Measurements from ENCODE around the gene PARP1.

PARP1 gene

DNA sequence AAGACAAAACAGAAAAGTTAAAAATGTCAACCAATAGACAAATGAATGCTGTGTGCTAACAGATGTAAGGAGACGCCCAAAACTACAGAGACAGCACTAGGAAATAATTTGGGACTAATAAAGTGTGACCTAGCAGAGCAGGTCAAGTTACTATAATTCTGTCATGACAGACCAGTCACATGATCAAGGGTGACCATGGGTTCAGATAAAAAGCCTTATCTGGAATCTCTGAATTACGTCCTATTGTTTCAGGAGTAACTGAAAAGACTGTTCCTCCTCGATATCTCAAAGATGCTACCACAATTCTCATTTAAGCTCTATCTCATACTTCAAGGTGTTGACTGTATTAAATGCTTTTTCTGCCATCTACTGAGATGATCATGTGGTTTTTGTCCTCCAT, 31.6 kb downstream of the PARP1 start:
- DNase-seq (ENCODE audit: low read depth), result no peak

DNA sequence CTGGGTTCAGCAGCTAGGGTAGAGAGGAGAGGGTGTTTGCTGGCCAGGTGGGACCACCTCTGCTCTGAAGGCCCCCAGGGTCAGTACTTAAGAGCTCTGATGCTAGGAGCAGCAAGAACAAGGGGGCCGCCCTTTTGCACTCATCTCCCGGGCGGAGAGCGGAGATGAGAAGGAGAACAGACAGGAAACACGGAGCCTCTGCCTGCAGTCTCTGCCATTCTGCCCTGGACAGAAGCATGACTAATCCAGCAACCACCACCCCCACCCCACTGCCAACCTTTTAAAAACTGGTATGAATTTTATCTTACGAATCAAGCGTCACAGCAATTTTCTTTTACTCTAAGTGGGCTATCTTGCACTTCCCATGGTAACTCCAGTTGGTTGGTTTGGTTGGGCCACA, 34.5 kb downstream of the PARP1 start:
- no peak for DNase-seq (ENCODE audit: low read depth)

DNA sequence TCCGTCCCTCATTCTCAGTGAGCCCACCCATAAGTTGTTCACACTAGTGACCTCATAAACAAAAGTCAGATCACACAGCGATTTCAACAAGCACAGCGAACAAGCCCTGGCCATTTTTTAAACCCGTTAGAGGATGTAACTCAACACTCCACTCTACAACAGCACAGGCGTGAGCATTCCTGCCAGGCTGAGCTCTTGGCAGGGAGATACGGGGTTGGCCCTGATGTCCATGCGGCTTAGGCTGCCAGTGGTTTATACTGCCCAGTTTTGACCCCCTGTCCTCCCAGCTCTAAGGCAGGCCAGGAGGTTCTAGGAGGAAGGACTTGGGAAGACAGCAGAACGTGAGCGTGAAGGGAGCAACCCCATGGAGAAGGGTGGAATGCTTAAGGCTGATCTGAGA, 35.0 kb downstream of the PARP1 start:
- DNase-seq (ENCODE audit: low read depth), result no peak

DNA sequence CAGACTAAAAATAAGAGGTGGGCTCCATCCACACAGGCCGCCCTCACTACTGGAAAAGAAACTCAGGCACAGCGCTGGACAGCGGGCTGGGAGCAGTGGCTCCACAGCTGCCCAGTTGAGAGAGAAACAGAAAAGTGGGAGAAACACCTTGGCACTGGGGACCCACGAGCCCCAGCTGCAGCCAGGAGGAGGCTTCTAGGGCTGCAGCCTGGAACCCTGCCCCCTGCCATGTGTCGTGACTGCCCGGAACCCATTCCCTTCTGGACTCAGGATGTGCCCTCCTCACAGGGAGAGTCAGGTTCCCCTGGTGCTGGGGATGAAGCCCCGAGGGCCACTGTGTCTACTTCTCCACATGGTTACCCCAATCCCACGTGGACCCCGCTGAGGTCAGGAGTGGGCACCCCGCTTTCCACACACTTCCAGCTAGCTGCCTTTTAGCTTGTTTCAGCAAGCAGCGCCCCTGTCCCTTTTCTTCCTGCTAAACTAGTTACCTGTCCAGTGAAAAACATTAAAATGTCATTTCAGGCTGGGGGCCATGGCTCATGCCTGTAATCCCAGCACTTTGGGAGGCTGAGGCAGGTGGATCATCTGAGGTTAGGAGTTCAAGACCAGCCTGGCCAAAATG, 35.9 kb downstream of the PARP1 start:
- DNase-seq (ENCODE audit: low read depth), result no peak

DNA sequence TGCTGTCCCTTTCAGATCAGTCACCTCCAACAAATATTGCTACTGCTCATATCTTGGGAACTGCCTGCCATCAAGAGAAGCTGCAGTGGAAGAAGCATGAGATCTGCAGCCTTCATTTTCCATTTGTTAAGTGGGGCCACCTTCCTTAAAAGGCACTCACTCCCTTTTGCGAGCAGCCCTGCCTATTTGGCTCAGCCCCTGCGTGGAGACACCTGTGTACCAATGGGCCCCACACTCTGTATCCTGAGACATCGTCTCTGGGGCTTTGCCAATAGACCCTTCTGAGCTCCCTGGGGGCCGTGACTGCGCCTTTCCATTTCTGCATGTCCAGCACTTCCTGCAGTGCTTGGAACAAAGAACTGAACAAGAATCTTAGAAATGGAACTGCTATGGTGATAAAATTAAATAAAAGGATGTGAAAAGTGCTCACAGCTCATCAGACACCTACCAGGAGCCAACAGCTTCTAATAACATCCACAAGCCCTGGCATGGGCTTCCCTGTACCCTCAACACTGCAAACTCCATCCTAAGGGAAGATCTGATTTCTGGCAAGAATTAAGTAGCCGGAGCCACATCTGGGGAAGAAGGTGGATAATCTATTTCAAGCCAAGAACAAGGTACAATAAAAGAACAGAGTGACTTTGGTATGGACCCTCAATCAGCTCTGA, 36.7 kb downstream of the PARP1 start:
- DNase-seq (ENCODE audit: low read depth), result no peak

DNA sequence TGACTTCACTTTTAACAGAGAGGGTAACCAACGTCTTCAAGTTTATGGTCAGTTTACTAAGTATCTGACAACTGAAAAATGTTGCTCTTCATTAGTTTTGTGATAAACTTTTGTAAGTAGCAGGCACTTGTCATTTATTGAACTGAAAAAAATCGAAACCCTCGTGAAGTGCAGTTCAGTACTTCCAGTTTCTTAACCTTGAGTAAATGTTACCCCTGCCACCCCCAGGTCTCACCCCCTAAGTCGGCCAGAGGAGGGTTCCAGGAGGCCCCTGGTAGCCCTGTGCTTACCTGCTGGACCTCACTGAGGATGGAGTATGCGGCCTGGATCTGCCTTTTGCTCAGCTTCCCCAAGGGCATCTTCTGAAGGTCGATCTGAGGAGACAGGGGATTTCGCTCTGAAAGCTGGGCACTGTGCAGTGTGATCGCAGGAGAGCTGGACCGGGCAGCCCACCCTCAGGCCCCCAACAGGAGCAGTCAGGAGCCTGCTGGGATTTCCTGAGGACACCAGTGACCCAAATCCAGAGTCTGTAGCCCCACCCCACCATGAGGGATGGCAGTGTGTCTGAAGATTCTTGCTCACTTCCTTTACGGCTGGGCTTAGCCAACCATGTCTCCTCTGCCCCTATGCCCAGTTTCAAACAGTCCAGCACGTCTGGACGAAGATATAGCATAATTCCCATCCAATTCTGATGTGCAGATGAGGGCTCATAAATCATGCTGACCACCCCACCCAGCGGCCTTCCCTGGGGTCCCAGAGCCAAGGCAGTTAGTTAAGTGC, 37.6 kb downstream of the PARP1 start:
- DNase-seq (ENCODE audit: low read depth), result no peak

DNA sequence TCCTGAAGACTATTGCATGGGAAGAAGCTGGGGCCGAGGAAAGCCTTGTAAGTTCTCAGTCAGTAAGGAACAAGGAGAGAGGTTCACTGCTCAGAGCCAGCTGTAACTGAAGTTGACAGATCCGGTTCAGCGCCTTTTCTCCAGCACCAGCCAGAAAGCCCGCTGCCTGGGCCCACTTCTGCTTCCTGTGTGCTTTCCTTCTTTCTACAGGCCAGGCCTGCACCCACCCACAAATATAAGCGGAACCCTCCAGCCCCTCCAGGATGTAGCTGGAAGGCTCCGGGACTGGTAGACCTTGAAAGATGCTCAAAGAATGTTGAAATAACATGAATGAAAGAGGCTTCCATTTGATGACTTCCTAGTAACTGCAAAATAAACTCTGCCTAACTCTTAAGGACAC, 38.8 kb downstream of the PARP1 start:
- no peak for DNase-seq (ENCODE audit: low read depth)

DNA sequence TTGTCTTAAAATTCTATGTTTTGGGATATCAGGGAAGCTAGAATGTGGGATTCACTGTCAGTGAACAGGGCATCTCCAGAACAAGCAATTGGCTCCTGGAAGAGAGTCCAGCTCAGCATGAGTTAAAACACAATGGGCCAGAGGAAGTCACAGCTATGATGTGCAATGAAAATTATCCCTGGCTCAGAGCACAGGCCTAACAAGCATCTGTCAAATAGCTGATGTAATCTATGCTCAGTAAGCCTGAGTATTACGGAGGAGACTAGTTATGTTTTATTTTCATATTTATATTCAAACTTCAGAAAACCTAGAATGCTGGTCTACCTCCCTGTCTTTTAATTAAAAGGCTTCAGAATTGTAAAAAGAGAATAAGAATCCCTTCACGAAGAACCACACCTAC, 41.6 kb downstream of the PARP1 start:
- no peak for DNase-seq (ENCODE audit: low read depth)

DNA sequence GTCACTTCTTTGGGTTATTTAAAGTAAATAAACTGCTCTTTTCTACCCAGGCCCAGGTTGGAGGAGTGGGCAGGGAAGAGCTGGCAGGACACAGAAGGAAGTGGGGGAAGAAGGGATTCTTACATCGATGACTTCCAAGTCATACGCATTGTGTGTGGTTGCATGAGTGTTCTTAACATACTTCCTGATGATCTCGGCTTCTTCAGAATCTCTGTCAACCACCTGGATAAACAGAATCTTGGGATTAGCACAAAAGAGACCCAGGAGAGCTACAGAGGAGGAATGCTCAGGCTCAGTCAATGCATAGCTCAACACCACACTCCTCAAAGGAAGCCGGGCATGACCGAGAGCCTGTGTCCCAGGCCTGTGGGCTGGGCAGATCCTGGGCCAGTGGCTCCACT, 42.1 kb downstream of the PARP1 start:
- no peak for DNase-seq (ENCODE audit: low read depth)

DNA sequence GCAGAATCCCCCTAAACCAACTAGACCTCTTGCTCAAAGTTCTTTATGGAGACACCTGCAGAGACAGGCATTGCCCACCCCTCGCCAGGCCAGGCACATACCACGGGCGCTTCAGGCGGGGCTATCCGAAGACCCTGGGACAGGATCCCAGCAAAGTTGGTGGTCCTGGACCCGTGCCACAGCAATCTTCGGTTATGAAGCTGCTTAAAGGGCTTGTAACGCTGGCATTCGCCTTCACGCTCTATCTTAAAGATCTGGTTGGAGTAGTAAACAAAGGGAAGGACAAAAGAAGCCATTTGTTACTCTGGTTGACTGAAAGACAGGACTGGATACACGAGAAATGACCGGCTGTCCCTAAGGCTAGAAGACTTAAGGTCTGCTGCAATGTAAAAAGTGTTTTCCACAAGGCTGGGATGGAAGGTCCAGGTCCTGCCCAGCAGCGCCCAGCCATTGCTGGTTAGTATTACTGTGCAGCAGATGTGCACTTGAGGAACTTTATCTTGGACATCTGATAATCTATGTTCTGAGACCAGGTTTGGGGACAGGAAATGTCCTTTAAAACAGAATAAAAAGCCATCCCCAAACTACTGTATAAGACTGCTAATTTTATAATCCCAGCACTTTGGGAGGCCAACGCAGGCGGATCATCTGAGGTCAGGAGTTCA, 42.9 kb downstream of the PARP1 start:
- DNase-seq (ENCODE audit: low read depth), result no peak

DNA sequence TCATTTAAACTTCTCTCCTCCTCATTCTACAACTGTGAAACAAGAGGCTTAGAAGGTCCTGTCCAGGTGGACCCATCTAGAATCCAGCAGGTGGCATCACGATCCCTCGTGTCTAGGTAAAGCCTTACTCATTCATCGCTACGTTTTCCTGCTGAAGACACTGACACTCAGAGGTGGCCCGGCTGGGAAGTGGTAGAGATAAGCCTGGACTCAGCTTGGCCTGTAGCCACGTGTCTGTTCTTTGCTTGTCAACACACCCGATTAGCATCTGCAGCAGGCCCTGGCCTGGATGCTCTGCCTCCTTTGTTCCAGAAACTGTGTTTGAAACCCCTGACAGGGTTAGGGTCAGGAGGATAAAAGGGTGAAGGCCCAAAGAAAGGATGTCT, 43.4 kb downstream of the PARP1 start:
- DNase-seq (ENCODE audit: low read depth), result no peak

DNA sequence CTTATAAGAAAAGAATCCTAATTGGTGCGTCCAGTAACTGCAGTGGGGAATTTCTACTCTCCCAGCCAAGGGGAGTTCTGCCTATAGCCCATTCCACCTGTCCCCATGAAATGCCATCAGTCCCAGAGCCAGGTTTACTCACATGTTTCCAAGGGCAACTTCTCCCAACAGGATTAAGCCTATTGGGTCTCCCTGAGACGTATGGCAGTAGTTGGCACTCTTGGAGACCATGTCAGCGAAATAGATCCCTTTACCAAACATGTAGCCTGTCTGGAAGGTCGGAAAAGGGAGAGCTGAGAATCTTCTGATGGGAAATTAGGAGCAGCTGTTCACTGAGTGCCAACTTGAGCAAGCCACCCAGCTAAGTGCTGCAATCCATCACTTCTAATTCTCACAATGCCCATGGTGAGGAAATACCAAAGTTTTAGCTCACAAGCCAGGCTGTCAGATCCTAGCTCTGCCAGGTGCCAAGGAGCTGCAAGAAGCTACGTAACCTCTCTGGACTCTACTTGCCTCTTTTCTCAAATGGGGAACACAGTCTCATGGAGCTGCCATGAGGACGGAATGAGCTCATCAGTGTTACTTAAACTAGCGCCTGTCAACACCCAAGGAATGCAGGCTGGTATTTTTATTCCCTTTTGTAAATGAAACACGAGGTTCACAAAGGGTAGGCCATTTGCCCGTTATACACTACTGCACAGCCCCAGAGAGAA, 43.9 kb downstream of the PARP1 start:
- DNase-seq (ENCODE audit: low read depth), result no peak

DNA sequence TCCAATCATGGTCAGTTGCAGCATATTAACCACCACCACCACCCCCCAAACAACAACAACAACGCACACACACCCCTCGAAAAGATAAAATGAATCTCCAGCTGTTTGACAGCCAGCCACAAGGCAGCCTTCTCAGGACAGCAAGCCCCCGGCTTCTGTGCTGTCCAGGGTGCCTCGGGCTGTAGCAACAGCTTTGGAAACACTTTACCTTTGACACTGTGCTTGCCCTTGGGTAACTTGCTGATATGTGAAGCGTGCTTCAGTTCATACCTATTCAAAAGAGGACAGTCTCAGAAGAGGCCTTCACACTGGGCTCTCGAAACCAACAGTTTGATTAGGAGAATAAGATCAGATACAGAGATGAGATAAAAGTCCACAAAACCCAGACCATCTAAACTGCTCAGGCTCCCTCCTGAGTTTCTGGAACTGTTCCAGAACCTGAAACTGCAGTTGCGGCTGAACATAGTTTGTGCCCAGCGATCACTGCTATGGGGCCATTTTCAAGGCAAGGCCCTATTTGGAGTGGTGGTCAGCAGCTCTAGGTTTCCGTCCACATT, 44.9 kb downstream of the PARP1 start:
- no peak for DNase-seq (ENCODE audit: low read depth)

DNA sequence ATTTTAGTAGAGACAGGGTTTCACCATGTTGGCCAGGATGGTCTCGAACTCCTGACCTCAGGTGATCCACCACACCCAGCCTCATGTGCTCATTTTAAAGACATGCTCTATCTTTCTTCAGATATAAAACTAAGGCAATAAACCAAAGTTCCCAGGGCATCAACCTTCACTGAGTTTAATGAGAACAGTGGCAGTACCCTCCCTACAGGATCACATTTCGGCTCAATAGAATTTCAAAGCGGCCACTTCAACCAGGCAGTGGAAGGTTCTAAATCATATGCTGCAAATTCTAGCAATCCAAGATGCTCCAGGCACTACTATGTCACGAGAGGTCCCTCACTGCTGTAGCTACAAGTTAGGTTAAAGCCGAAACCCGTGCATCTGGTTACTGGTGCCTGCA, 45.5 kb downstream of the PARP1 start:
- DNase-seq (ENCODE audit: low read depth), result no peak

DNA sequence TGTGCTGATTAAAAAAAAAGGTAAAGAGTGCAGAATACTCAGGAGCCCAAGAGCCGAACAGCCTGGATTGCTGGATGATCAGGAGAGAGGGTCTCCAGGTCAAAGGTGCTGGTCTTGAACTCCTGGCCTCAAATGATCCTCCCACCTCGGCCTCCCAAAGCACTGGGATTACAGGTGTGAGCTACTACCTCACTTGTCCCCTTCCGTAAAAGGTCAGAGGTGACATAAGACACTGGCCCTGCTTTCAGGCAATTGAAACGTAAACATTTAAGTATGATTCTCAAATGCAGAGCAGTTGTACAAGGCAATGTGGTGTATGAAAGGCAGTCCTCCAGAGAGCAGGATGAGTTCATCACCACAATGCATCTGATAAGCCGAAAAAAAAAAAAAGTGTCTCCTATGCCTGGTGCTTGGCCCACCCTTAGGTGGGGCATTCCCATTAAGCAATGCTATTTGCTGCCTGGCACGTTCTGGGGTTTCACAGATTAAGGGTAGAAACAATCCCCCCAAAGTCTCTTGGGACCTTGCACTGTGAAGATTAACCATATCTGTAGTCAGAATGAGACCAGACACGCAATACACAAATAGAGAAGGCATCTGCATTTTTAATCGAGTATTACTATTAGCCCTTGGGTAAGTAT, 47.7 kb downstream of the PARP1 start:
- DNase-seq (ENCODE audit: low read depth), result no peak

DNA sequence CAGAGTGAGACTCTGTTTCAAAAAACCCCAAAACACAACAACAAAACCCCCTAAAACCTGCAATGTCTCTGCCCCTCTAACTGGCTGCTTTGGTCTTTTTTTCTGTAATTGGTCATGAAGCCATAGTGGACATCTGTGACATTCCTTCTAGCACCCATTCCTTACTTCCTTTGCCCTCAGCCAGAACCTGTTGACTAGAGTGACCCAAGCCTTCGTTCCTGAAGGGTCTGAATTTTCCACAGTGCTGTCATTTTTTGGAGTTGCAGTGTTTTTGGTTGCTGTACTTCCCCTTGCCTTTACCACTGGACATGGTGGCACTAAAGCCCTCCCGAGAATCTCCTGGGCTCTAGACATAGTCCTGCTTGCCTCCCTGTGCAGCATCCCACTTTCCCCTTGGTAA, 50.5 kb downstream of the PARP1 start:
- no peak for DNase-seq (ENCODE audit: low read depth)

DNA sequence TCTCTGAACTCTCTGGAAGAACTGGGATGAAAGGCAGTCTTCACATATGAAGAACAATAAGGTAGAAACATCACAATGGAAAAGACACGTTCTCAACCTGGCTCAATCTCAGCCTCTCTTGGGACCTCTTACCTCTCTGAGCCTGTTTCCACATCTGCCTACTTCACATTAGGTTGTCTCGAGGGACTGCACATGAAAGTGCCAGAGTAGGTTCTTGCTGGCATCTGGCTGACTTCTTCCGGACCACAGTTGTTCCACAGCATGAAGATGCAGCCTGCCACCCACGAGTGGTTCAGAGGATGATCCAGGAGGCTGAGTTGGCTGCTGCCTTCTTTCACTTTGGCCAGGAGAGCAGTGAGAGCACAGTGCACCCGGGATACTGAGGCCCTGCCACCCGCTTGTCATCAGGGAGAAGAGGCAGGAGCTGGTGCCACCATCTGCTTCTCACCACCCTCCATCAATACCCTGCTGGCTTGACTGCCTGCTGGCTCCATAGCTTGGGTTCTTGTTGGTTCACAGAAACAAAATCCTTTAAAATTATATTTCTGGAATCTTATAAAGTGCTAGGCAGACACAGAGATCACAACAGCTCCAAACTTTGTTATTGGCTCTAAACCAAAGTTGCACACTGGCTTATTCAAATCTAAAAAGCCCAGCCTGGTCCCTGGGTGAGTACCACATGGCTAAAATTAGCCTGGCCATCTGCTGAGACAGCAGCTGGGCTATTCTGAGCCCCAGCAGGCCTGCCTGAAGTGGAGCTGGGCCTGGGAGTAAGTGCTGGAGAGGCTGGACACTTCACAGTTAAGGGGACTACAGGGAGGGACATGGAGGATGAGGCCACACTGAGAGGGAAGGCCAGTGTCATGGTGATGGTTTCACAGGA, 52.0 kb downstream of the PARP1 start:
- DNase-seq (ENCODE audit: low read depth), result no peak

DNA sequence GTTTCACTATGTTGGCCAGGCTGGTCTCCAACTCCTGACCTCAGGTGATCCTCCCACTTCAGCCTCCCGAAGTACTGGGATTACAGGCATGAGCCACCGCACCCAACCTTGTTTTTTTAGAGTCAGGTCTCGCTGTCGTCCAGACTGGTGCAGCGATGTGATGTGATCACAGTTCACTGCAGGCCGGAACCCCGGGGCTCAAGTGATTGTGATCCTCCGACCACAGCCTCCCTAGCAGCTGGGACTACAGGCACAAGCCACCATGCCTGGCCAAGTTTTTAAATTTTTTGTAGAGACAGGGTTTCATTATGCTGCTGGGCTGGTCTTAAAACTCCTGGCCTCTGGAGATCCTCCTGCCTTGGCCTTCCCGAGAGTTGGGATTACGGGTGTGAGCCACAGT, 52.9 kb downstream of the PARP1 start:
- DNase-seq (ENCODE audit: low read depth), result no peak

DNA sequence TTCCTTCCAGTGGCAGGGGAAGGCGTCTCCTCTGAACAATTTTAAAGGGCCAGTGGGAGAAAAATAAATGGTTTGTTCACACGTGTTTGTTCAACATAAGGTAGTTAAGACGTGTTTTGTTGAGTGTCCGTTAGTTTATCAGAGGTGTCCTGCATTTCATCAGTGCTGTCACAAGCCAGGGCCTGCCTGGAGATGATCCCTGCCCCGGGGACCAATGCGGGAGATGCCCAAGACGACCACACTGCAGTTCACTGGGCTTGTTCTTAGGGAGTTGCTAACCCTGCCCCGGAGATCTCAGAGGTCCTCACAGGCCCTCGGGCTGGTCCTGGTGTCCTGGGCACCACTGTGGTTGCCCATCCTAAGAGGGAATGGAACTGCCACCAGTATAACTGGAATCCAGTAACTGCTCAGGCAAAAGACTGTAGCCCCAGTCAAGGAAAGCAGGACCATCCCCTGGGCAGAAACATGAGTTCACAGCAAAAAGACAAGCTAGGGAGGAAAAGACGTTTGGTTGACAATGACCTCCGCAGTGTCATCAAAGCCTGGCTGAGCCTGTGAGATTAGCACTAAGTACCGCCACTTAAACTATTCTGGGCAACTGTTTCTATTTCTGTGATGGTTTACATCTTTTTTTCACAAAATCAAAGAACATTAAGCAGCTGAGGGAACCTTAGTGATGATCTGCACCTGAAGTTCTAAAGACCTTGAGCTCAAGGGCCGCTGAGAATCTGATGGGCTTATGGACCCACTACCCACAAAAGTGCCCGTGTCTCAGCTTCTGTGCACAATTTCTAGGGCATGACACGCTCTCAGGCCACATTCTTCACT, 54.0 kb downstream of the PARP1 start:
- DNase-seq (ENCODE audit: low read depth), result no peak

DNA sequence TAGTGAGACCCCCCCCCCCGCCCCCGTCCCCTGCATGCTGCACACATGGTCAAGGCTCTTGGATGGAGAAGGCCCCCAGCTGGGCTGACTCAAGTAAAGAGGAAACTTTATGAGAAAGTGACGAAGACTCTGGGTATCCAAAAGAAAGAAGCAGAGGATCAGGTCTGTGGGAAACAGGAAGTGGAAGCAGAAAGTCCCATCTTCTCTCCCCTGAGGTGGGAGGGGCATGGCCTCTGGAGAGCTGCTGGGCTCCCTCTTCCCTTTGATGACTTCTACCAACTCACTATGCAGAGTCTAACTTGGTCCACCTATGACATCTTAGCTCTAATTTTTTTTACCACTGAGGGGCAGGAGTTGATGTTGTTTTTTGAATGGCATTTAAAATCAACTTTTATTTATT, 56.2 kb downstream of the PARP1 start:
- DNase-seq (ENCODE audit: low read depth), result no peak

All from stimulated activated CD8-positive, alpha-beta memory T cell treated with anti-CD3 and anti-CD28 coated beads, Interleukin-12 subunit alpha, Interleukin-12 subunit beta, amount 100 ng/mL, for 4 hours (primary cell).